ENCODE data around the gene KANK3.

- no peak for TF ChIP-seq CTCF (conservative IDR thresholded peaks at IDR 0.05 in 1 of 2, IDR thresholded peaks at IDR 0.05 in 1 of 2; ENCODE audit: low read depth in 1 of 2, low read length in 2 of 2)
- TF ChIP-seq EZH2 (IDR thresholded peaks at IDR 0.05; ENCODE audit: low read length, missing control alignments) = no peak
Observed at GRCh38 chr19:8307400-8307964, 35.6 kb downstream of the KANK3 start.

Data from fibroblast of lung (primary cell).